Limb (tissue), 2 donors: ENCODE data around the gene ZNF236.

ENCODE experiments used
- DNase-seq, 2 donors: peaks; one replicate each; pipeline ENCODE4 v3.0.0-alpha.2; 2016; ENCODE audit errors: extremely low spot score in 2 of 2

Gene ZNF236

DNA sequence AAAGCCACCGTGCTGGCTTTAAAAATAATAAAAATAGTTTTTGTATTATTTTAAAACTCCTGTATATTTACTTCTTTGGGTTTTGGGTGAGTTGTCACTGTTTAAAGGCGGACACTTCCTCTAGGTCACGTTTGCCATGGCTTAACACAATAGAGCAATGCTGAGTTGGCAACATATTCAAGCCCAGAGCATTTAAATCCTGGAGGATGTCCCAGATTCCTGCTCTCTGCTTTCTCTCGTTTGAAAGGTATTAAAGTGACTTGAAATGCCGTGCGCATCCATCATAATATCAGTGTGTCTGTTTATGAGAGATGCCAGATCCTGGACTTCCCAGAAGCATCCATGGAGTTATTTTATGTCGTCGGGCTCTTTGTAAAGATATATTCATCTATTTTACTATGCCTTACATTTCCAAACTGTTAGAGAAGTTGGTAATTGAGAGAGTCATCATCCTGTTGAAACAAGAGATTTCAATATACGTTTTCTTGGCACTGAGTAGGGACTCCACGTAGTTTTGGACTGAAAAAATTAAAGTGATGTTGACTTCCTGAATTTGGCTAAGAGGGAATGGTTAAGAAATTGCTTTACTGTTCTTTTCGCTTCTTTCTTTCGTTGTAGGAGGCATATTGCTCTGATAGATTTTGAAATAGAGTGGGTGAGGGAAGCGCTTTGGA is 150.6 kb downstream of the ZNF236 start:
- no peak for DNase-seq

DNA sequence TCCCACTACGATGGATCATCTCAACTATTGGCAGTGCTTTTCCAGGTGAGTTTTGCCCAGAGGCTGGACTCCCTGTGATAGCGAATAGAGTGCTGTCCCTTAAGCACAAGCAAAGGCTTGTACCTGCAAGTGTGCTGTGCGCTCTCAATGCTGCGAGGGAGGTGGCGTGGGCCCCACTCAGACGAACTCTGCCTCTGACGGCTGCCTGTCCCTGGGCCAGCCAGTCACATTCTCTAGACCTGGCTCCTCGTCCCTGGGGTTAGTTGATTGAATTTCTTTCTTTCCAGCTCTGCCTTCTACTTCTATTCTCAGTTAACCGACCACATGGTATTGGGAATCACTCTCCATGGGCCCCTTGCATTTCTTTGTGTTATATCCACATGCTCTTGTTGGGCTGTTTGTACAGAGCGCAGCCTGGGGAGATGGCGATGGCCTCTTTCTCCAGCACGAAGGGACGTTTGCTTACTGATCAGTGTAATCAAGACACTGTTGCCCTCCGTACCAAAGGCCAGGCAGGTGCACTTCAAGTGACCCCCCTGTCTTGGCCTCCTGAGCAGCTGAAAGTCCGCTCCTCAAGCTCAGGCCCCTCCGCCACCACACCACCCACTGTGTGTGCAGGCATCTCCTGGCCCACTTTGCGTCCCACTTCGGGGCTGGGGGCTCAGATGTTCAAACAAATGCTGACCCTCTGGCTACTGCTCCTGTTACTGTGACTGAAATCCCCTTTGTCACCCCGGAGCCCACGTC is 151.3 kb downstream of the ZNF236 start:
- DNase-seq, result peak in 1 of 2 donors; percentile 27

DNA sequence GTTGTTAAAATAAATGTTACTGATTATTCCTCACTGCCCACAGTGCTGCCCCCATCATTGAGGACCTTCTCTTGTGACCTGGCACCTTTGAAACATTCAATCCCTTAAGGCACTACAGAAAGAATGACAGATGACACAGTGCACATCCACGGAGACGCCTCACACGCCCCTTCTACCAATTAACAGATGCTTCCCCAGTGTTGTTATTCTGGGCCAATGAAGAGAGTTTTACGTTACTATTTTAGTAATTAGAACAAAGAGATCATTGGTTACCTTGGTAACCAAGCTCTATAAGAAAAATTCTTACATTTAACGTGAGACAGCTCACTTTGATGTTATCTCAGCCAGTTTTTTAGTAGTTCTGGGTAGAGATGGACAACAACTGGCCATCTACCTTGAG is 152.0 kb downstream of the ZNF236 start:
- DNase-seq, result no peak

DNA sequence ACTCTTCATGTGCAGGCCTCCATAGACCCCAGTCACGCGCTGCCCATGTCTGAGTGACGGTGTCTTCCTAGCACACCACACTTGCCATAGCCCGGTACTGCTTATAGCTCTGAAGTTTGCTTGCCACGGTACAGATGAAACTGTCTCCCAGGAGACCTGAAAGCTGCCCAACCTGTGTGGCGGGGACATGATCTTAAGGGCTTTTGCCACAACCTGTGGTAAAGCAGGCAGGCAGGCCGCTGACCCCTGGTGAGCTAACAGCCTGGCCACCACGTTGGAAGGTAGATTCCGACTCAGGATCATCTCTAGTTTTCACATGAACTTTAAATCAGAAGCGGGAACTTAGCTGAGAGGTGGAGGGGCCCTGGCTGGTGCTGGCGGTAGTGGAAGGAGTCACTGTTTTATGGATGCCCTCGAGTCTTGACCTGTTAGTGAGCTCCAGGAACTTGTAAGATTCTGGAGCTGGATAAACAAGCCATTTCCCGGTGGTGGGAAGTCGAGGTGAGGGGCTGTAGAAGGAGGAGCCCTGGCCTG is 153.3 kb downstream of the ZNF236 start:
- DNase-seq, result no peak

DNA sequence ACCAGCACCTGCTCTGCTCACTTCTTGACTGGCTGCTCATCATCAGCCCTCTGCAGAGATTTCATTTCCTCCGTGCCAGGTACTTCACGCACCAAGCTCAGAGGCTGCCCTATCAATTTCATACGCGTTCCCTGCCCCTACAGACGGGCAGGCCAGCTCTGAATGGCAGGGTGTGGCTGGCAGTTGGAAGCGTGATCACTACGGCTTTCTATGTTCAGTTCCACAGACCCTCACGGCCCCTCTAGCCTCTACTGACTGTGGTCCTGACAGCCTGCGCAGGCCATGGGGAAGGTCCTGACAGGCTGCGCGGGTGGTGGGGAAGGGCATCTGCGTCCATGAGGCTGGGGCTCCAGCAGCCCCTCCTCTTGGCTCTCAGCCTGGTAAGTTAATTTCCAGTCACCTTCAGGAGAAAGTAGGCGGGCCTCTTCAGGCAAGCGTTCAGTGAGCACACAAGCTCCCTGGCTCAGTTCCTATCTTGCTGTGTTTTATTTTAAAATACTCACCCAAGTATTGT is 154.8 kb downstream of the ZNF236 start:
- DNase-seq, result peak in 1 of 2 donors; percentile 43

DNA sequence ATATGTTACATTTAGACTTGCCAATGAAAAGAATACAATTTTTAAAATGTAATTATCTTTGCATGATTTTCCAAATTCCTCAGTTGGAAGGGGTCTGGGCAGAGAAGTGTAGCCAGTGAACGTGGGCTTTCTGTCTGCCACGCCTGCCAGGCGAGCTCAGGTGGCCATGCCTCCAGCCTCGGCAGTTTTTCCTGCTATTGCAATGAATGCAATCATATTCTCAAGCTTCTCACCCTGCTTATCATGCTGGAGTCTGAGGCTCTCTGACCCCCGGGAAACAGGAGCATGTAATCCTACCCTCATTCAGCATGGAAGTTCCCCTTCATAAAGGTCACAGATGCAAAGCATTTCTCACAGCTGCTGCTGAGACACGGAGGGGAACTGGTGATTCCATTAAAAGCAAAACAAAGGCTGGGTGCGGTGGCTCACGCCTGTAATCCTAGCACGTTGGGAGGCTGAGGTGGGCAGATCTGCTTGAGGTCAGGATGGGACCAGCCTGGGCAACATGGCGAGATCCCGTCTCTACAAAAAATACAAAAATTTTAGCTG is 155.4 kb downstream of the ZNF236 start:
- DNase-seq, result peak in 1 of 2 donors; percentile 33

DNA sequence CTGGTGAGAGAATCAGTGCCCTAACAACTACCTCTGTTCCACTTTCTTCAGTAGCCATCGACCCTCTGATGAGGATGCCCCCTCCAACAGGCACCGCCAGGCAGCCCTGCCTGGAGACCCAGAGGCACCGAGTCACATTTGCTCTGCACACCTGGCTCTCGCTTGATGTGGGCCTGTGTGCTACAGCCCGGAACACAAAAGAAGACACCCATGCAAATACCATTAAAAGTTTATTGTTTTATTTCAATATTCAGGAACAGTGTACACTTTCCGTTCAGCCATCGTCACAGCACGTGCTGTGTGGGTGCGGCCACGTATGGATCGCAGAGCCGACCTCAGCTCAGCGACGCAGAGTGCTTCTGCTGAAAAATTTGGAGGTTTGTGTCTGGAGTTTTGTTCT is 156.3 kb downstream of the ZNF236 start:
- DNase-seq, result no peak

DNA sequence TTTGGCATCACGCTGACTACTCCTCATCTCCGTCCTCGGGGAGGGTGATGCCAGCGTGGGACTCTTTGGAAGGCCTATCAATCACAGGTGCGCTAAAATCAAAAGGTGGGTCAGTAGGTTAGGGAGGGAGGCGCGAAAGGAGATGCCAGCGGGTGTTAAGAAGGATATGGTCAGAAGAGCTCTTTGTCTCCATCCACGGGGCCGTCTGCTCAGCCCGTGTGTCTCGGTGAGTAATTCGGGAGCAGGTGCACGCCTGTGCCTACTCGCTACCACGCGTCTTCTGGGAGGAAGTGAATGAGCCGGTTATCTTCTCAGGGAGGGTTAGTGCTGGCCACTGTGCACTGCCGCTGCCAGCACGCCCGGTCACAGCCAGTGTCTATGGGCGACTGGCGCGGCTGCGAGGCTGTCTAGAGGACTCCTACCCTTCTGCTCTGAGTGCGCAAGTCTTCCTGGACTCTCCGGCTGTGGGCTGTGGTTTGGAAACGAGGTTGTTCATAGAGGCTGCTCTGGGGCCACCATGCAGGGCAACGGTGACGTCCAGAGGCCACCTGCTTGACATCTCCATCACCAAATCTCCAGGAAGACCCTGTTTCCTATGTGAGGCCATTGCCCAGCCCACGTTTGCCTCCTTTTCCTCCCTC is 156.9 kb downstream of the ZNF236 start:
- DNase-seq, result no peak

DNA sequence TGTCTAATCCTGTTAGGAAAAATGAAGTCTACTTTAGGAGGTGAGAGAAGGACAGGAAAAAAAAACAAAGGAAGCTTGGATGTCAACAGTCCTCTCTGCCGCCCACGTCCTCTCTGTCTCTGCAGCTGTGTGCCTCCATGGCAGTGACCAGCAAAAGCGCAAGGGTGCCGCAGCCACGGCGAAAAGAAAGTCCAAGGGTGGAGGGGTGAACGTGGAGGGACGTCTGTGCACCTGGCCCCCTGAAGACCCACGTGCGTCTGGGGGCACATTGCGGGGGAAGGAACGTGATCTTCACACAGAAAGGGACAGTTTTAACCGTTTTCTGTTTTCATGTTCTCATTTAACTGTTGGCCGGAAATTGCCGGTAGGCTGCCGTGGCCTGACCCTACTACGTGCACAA is 157.5 kb downstream of the ZNF236 start:
- DNase-seq, result no peak

DNA sequence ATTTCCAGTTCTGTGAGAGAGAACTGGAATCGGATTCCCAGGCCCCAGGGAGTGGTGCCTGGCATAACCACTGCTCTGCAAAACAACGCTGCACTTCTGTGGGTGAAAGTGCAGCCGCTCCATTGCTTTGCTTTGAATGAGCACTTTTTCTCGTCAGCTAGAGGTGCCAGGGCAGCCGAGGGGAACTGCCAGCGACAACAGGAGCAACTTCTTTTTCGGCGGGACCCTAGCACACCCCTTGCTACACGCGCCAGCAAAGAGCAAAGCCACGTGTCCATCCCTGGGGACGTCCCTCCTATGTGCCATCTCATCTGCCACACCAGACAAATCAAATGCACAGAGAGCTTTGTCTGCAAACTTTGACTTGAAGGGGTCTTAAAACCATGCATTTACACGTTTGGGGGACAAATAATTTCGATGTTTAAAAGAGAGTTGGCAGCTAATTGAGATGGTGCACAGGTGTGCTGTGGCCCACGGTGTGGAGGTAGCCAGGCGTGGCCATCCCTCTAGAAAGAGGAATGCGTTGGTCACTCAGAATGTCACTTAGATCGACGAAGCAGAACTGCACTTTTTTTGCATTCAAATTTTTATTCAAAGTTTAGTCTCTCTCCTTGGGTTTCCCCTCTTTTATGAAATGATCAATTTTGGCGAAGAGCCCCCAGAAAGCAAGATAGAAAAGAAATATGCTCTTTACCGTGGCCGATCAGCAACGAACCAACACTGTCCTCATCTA is 158.5 kb downstream of the ZNF236 start:
- peak in 1 of 2 donors; percentile 25 for DNase-seq

DNA sequence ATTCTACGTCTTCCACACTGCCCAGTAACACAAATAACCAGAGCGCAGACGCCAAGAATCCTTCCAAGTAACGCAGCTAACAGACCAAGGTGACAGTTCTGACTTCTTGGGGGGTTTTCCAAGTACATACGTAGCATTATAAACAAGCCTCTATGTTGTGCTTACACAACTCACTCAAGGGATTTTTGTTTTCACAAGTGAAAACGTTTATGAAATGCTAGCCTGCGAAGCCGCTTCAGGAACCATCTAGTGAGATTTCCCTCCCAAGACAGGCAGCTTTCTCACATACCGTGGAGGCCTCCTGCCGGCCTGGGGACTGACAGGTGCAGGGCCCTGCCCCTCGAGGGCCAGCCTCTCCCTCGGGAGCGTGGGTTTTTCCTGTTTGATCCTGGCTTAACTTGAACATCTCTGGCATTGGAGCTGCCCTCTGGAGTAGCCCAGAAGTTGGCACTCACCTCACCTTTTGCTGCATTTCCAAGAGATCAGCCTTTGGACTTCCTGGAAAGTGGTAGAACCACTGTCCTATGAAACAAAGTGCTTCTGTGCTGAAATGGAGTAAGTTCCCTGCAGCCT is 159.1 kb downstream of the ZNF236 start:
- peak in 1 of 2 donors; percentile 28 for DNase-seq

DNA sequence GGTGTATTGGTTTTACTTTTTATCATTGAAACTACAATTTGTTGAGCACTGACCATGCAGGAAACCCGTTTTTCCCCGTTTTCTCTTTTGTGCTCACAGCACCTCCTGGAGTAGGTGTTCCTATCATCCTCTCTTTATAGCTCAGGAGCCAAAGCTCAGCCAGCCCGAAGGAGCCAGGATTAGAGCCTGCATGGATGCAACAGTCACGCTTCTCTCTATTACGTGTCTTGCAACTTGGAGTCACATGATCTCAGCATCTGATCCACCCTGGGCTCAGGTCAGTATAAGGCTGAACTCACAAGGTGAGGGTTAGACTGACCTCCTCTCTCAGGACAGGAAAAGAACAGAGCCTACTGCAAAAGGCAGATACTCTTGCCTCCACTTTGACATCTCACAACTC is 159.7 kb downstream of the ZNF236 start:
- no peak for DNase-seq

DNA sequence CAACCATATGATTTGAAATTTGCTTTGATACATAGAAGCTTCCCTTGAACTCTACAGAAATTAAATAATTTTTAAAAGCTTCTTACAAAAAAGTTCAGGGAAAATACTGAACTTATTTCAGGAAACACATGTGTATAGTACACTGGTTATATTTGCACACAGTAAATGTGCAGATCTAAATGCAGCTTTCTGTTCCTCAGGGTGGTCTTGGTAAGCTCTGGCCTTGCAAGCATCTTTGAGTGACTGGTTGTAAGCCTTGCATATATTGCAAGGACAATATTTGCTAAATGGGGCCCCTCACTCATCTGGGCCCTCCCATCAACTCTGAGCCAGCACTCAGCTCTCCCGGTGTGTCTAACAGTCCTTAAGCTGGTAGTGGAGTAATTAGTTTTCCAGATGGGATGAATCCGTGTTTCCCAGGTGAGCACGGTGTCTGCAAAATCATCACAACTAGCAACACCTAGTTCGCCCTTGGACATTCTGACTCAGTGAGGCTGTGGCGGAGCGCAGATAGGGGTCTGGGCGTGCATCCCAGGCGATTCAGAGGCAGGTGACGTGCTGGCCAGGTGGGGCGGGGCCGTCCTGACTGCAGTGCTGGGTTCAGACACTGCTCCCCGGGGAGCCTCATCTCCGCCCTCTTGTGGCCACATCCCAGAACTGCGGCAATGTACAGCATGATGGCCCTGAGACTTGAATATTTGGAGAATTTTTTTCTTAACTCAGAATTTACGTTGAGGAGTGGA is 160.7 kb downstream of the ZNF236 start:
- peak; percentile 60 to 88 for DNase-seq

DNA sequence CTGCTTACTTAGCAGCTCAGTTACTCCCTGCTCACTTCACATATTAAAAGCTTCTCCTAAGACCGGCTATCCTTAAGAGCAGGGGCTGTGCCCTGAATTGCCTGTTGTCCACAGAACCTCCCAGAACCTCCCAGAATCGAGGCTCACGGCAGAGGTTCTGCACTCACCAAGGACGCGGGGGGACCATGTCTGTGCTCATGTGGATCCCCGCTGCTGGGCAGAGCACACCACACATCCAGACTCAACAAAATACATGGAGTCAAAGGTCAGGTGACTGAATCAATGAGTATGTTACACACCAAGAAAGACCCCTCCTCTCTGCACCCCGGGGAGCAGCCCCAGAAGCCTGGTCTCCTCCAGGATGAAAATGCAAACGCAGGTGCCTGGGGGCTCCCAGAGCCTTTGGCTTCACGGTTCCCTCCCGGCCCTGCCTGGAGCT is 161.3 kb downstream of the ZNF236 start:
- no peak for DNase-seq

DNA sequence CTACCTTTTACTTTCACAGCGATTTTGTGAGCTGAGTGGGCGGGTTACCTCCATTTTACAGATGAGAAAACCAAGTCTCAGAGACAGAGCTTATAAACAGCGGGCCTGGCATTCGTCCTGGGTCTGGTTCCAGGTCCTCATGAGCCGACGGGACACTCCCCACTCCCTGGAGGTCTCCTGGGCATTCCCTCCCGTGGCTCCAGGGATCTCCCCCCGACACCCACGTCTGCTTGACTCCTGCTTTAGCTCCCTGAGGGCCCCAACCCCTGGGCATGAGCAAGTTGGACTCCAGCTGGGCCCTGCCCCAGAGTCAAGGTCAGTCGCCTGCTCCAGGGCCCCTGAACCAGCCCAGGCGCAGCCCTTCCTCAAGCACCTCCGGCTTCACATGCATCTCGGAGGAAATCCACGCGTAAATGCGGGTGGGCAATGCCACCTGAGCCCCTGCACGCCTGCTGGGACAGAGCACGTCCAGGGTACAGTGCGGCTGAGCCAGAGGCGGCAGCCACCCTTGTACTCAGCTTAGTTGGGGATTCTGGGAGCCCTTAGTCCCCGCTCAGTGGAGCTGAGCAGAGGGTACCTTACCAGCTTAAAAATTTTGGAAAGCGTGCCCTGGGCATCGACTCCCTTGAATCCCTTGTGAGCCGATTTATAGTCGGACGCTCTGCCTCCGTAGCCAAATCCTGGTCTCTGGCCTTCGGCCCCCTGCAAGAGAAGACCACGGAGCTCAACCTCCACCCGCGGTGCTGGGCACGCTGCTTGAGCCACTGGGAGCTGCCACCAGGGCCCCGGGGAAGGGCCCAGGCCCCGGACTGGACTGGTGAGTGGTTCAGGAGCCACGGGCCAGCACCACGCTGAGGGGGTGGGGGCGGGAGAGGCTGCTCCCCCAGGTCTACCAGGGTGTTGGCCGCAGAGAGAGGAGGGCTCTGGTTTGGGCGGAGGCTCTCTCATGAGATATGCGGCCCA is 162.1 kb downstream of the ZNF236 start:
- peak in 1 of 2 donors; percentile 29 for DNase-seq

DNA sequence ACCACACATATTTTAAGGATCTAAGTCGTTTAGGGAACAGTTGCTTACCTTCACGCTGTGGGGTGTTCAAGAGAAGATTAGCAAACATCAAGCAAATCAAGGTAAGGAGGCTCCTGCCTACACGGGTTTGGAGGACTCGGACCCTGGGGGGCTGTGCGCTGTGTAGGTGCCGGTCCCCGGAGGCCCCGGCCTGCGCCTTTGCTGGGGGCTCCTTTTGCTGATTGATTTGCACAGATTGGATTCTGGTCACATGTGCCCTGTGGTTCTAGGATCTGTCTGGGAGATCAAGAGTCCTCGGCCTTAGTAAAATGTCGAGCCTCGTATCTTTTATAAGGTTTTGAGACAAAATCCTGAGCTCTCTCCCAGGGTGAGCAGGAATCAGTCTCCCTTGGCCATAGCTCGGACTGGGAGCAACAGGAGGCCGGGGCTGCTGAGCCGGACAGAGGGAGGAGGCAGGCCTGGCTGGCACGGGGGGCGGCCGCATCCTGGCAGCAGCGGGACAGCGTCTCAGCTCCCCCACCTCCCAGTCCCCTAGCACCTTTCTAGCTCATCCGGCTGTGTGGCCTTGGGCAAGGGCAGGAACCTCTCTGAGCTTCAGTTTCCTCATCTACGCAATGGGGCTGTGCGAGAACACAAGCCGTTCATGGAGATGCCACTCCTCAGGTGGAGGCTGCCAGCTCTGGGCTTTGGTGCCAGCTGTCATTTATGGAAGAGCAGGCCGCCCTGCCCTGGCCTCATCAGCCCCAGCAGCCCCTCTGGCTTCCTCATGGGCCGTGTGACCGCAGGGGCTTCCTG is 163.0 kb downstream of the ZNF236 start:
- DNase-seq, result peak in 1 of 2 donors; percentile 22

DNA sequence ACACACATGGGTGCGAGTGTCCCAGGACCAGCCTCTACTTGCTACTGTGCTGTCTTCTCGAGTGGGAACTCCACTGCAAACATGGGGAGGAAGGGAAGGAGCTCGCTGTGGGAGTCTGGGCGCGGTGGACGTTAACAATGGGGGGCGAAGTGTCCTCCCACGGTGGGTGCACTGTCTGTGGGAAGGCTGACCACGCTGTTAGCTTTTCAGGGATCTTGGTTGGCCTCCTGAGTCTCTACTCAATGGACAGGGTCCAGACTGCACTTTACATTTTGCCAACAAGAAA is 163.5 kb downstream of the ZNF236 start:
- no peak for DNase-seq

DNA sequence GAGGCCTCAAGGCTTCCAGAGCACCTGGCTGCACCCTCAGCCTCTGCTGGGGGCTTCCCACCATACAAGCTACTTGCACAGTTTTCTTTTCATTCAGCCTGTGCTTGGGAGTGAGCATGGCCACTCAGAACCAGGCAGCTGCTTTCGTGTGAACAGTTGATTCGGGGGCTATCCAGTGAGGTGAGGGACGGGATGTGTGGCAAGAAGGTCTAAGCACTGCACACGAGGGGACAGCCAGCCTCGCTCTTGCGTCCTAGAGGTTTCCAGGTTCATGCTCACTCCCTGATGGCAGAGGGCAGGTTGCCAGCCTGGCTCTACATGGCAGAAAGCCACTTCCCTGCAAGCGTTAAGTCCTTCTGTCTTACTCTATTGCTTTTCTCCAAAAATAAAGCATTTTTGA is 164.0 kb downstream of the ZNF236 start:
- peak in 1 of 2 donors; percentile 22 for DNase-seq
